ENCODE measurements around the gene MRPS34.

The MRPS34 gene

GRCh38 chr16:1758923-1759322 lies 14.0 kb downstream of the MRPS34 start:
- no peak for TF ChIP-seq CTCF (IDR thresholded peaks at IDR 0.05)

- TF ChIP-seq CTCF (IDR thresholded peaks at IDR 0.05) = no peak
Measured at GRCh38 chr16:1757714-1758461, 15.0 kb downstream of the MRPS34 start.

GRCh38 chr16:1754204-1754603 lies 18.7 kb downstream of the MRPS34 start:
- no peak for TF ChIP-seq CTCF (IDR thresholded peaks at IDR 0.05)

- no peak for TF ChIP-seq CTCF (IDR thresholded peaks at IDR 0.05)
Measured at GRCh38 chr16:1752853-1753252, 20.1 kb downstream of the MRPS34 start.

GRCh38 chr16:1751946-1752345 lies 21.0 kb downstream of the MRPS34 start:
- TF ChIP-seq CTCF (IDR thresholded peaks at IDR 0.05) = no peak

GRCh38 chr16:1749152-1750117 lies 23.5 kb downstream of the MRPS34 start:
- TF ChIP-seq CTCF (IDR thresholded peaks at IDR 0.05) = no peak

GRCh38 chr16:1747934-1748333 lies 25.0 kb downstream of the MRPS34 start:
- TF ChIP-seq CTCF (IDR thresholded peaks at IDR 0.05) = no peak
